MM.1S (cell line): ENCODE measurements around the gene SEMA3G.

Experiments used
- DNase-seq: peaks from one replicate; pipeline ENCODE4 v3.0.0-alpha.2; 2015
- H2AFZ ChIP-seq: fragments of 300-600 bp; sonication (generic); 2 replicates; pipeline ENCODE4 v1.6.0; 2016; ENCODE audit warnings: antibody characterized with exemption, low read length
- H3F3A ChIP-seq: fragments of 300-600 bp; sonication (generic); 2 replicates; pipeline ENCODE4 v1.6.1; 2016; ENCODE audit warnings: mild to moderate bottlenecking, antibody characterized with exemption, low read length, moderate library complexity, mixed read lengths; ENCODE audit not compliant: insufficient read depth
- H3K27ac ChIP-seq: fragments of 300-600 bp; sonication (generic); 2 replicates; pipeline ENCODE4 v1.5.1; 2016; ENCODE audit warnings: mild to moderate bottlenecking, low read length
- H3K27me3 ChIP-seq: fragments of 300-600 bp; sonication (generic); replicated peaks from 2 replicates; pipeline ENCODE4 v1.6.0; 2016; ENCODE audit warnings: low read length; ENCODE audit not compliant: insufficient read depth
- H3K36me3 ChIP-seq: fragments of 300-600 bp; sonication (generic); replicated peaks from 2 replicates; pipeline ENCODE4 v1.6.1; 2016; ENCODE audit warnings: mild to moderate bottlenecking, low read length, mixed read lengths; ENCODE audit not compliant: insufficient read depth
- H3K4me1 ChIP-seq: fragments of 300-600 bp; sonication (generic); 2 replicates; pipeline ENCODE4 v1.6.1; 2016; ENCODE audit warnings: low read length, mixed read lengths
- H3K4me2 ChIP-seq: fragments of 300-600 bp; sonication (generic); 2 replicates; pipeline ENCODE4 v1.6.0; 2016; ENCODE audit warnings: low read depth, low read length
- H3K4me3 ChIP-seq: fragments of 300-600 bp; sonication (generic); 2 replicates; pipeline ENCODE4 v1.5.1; 2016; ENCODE audit warnings: low read length, mixed read lengths
- H3K79me2 ChIP-seq: fragments of 300-600 bp; sonication (generic); 2 replicates; pipeline ENCODE4 v1.6.1; 2016; ENCODE audit warnings: mixed run types, low read length, mixed read lengths
- H3K9ac ChIP-seq: fragments of 300-600 bp; sonication (generic); 2 replicates; pipeline ENCODE4 v1.6.1; 2016; ENCODE audit warnings: low read length, mixed read lengths
- H3K9me2 ChIP-seq: fragments of 300-600 bp; sonication (generic); replicated peaks from 2 replicates; pipeline ENCODE4 v1.6.1; 2016; ENCODE audit warnings: mild to moderate bottlenecking, low read length, mixed read lengths; ENCODE audit not compliant: insufficient read depth
- H3K9me3 ChIP-seq: fragments of 300-600 bp; sonication (generic); replicated peaks from 2 replicates; pipeline ENCODE4 v1.6.1; 2016; ENCODE audit warnings: mild to moderate bottlenecking, low read length, mixed read lengths; ENCODE audit not compliant: insufficient read depth
- H4K20me1 ChIP-seq: fragments of 300-600 bp; sonication (generic); 2 replicates; pipeline ENCODE4 v1.6.1; 2016; ENCODE audit warnings: mild to moderate bottlenecking, low read length, moderate library complexity, mixed read lengths; ENCODE audit not compliant: insufficient read depth
- CTCF ChIP-seq: fragments of 300-600 bp; sonication (generic); IDR thresholded peaks from 2 replicates; pipeline ENCODE4 v1.5.1; 2016; ENCODE audit warnings: antibody characterized with exemption, low read length, mixed read lengths
- EZH2 ChIP-seq: fragments of 300-600 bp; sonication (generic); optimal IDR thresholded peaks from 2 replicates; pipeline ENCODE3; 2017; ENCODE audit warnings: low read depth, mild to moderate bottlenecking, antibody characterized with exemption, low read length, mixed read lengths
- EZH2phosphoT487 ChIP-seq: fragments of 300-600 bp; sonication (generic); IDR thresholded peaks from 2 replicates; pipeline ENCODE4 v1.6.1; 2018; ENCODE audit warnings: antibody characterized with exemption, low read length

Gene SEMA3G

DNA sequence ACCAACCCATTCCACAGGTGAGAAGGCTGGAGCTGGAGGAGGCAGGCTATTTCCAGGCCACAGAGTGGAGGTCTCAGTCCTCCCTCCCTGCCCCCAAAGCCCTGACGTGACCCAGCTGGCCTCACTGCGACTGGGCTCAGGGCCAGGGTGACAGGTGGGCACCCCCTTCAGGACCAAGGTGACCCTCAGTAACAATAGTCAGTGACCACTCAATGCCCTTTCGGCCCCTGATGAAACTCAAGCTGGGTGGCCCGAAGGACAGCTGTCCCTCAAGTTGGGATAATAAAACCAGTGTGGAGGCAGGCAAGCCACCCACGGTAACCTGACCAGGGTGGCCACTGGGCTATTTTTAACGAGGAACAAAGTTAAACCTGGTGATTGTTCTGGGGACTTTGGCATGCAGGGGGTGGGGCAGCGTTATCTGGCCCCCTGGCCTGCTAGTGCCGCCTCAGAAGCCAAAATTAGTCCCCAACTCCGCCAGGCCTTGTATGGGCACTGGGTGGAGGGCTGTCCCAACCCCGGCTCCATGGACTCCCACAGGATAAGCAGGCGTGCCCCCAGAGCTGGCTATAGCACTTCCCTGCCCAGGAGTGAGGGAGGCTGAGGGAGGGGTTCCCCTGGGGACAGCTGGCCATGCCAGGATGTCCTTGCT is 7.8 kb upstream of the SEMA3G start:
- no peaks in the 10 kb centered on the region for H3K27me3 ChIP-seq
- DNase-seq: no peak
- H3K27ac ChIP-seq: no peak overlapping the region
- H3K9me3 ChIP-seq: no peaks in the 10 kb centered on the region
- TF ChIP-seq EZH2phosphoT487 (no peak), CTCF (no peak), EZH2 (no peak)
- H2AFZ ChIP-seq: no peak overlapping the region
- H3K9me2 ChIP-seq: no peaks in the 10 kb centered on the region
- peaks cover 5% of the 10 kb centered on the region for H3F3A ChIP-seq
- H3K9ac ChIP-seq: no peak overlapping the region
- peaks cover 21% of the 10 kb centered on the region for H3K79me2 ChIP-seq
- no peaks in the 10 kb centered on the region for H4K20me1 ChIP-seq
- H3K4me1 ChIP-seq: peaks cover 13% of the 10 kb centered on the region
- H3K4me3 ChIP-seq: no peak overlapping the region
- no peaks in the 10 kb centered on the region for H3K36me3 ChIP-seq
- H3K4me2 ChIP-seq: no peak overlapping the region

DNA sequence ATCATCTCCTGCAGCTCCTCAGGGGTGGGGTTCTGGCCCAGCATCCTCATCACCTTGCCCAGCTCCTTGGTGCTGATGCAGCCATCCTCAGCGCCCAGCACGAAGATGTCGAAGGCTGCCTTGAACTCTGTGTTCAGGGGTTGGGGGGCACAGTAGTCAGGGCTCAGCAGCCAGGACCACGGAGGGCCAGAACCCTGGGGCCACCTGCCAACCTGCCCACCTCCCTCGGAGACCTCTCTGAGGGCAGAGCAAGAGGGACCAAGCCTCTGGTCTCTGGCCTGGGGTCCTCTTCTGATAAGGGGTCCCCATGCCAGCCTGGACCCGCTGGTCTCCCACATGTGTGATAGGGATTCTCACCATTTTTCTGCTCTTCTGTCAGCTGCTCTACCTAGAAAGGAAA is 7.2 kb upstream of the SEMA3G start:
- DNase-seq: no peak
- no peak for TF ChIP-seq EZH2
- TF ChIP-seq EZH2phosphoT487: no peak
- TF ChIP-seq CTCF: no peak
- Histone ChIP-seq H3K27me3 (no peaks in the 10 kb centered on the region), H3K4me1 (peaks cover 13% of the 10 kb centered on the region), H3F3A (peaks cover 5% of the 10 kb centered on the region), H3K36me3 (no peaks in the 10 kb centered on the region), H3K9me2 (no peaks in the 10 kb centered on the region), H3K4me2 (no peak overlapping the region), H2AFZ (no peak overlapping the region), H3K9ac (no peak overlapping the region), H4K20me1 (no peaks in the 10 kb centered on the region), H3K27ac (no peak overlapping the region), H3K4me3 (no peak overlapping the region), H3K9me3 (no peaks in the 10 kb centered on the region), H3K79me2 (peaks cover 20% of the 10 kb centered on the region)

DNA sequence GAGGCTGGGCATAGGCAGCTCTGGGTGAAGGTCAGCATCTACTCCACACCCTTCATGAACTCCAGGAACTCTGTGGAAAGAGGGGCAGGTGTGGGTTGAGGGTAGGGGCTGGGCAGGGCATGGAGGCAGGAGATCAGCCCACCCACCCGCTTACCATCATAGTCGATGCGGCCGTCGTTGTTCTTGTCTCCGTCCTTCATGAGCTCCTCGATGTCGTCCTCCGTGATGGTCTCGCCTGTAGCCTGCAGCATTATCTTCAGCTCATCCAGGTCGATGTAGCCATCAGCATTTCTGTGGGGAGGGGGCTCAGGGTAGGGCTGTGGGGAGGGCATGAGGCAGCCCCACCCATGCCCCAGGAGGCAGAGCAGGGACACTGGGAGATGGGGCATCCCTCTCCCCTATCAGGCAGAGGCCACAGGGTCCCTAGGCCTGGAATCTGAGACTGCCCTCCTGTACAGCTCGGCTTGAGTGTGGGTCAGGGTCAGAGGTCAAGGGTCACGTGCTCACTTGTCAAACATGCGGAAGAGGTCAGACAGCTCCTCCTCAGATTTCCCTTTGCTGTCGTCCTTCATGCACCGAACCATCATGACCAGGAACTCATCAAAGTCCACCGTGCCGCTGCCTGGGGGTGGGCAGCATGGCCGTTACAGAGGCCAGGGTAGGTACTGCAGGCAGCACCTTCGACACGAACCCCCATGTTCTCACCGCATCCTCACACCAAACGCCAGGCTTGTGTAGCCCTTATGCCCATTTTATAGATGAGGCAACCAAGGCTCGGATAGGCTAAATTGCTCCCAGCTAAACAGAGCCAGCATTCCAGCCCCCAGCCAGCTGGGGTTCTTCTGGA is 6.6 kb upstream of the SEMA3G start:
- Histone ChIP-seq H3K27me3 (no peaks in the 10 kb centered on the region), H3K9me2 (no peaks in the 10 kb centered on the region), H3K9me3 (no peaks in the 10 kb centered on the region), H3K4me2 (no peak overlapping the region), H3K4me3 (no peak overlapping the region), H3K4me1 (peaks cover 11% of the 10 kb centered on the region), H3K36me3 (no peaks in the 10 kb centered on the region), H3K27ac (no peak overlapping the region), H3K9ac (no peak overlapping the region), H4K20me1 (no peaks in the 10 kb centered on the region), H3K79me2 (peaks cover 13% of the 10 kb centered on the region), H2AFZ (no peak overlapping the region), H3F3A (peaks cover 2% of the 10 kb centered on the region)
- no peak for TF ChIP-seq CTCF
- no peak for TF ChIP-seq EZH2
- TF ChIP-seq EZH2phosphoT487: no peak
- DNase-seq: no peak
